H1 (cell line): ENCODE results near the gene SGSH. TPM values are rescaled to one million over a fixed set of nuclear protein-coding genes. Genes with fewer than 3 reads are reported as not detected.

ENCODE experiments used
- polyA plus RNA-seq, 7 experiments: library from polyadenylated mRNA; depleted of rRNA in 3 of 7; stranded (reverse) in 5 of 7; unstranded in 2 of 7; fragments of >200 nt in 5 of 7; fragments of 200-250 nt in 2 of 7; gene quantifications; 1 replicate in 5 of 7; 2 replicates in 1 of 7; 4 replicates in 1 of 7; pipeline versions ENCODE4 v1.2.1 to v1.2.3, GENCODE V29; 2011 to 2013; ENCODE audit warnings: missing spikeins in 2 of 7, mixed read lengths in 2 of 7
- total RNA-seq: library from RNA; stranded (reverse); fragmentation: NEBNext Ultra II Directional; extraction: Animal tissue kit (Norgen Biotek cat#: 25700); gene quantifications from 2 replicates; pipeline ENCODE4 v1.2.1, GENCODE V29; 2021
- TF ChIP-seq, protein P1 (sequence below): IDR thresholded peaks from 2 replicates; pipeline ENCODE4 v1.6.1; 2011; ENCODE audit warnings: low read length, improper control_type of control experiment

Gene SGSH
- total and polyA plus RNA-seq, 2 of the 8 experiments (the other 6 are each of a cell fraction or from before 2014, with no cell fraction given): 18.0 to 19.6 TPM

DNA sequence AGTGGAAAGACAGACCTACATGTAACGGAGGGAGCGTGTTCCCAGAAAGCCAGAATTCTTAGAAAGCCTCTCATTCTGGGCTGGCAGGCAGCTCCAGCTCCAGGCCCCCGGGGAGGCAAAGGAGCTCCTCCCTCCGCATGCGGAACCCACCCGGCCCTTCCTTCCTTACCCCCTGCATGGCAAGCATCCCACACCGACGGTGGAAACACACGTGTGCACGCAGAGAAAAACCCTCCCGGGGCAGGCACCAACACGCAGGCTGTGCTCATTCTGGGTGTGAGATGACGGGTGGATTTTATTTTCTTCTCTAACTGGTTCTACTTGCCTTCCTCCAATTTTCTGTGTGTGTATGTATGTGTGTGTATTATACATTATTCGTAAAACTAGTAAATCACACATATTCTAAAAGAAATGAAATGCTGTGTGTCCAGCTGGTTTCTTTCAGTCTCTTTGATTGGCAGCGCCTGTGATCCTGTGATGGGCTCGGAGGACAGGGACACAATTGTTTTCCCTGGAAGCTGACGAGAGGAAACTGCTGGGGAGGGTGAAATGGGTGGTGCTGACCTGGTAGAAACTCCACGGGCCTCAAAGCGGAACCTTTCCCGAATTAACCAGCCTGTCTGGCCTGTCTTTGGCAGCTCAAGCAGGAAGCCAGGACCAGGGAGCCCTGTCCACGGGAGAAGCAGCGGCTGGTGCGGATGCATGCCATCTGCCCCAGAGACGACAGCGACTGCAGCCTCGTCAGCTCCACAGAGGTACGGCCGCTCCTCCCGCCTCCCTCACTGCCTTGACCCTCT lies 28.1 kb downstream of the SGSH start (continued):
- TF ChIP-seq, protein P1, sequence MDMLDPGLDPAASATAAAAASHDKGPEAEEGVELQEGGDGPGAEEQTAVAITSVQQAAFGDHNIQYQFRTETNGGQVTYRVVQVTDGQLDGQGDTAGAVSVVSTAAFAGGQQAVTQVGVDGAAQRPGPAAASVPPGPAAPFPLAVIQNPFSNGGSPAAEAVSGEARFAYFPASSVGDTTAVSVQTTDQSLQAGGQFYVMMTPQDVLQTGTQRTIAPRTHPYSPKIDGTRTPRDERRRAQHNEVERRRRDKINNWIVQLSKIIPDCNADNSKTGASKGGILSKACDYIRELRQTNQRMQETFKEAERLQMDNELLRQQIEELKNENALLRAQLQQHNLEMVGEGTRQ: no peak
